Testis (tissue), 2 donors: Measurements from ENCODE around the gene TCP11L1.

ENCODE experiments used
- CTCF ChIP-seq, 3 experiments: fragments of 450-650 bp in 2 of 3; fragments of 200-600 bp in 1 of 3; sonication (generic) in 1 of 3; IDR thresholded peaks; one replicate each; pipeline ENCODE4 v1.5.1; 2016 to 2019; ENCODE audit warnings: antibody characterized with exemption in 3 of 3, mild to moderate bottlenecking in 2 of 3, moderate library complexity in 1 of 3
- POLR2A ChIP-seq: fragments of 450-650 bp; IDR thresholded peaks from one replicate; pipeline ENCODE4 v1.6.1; 2017; ENCODE audit warnings: antibody characterized with exemption, mild to moderate bottlenecking, moderate library complexity

DNA sequence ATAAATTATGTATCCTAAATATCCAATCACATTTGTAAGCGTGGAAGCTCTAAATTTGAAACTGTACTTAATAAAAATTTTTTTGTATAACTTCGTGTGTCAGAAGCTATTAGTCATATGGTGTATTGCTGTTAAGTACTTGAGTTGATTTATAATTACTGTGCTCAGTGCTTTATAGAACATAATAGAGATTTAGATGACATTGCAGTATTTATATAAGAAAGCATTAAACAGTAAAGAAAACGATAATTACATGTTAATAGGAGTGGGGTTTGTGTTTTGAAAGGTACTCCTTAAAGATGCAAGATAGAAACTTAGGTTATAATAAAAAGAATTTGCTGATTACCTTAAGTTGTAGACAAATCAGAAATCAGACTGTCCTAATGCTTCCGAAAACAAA is 5.9 kb upstream of the TCP11L1 start:
- TF ChIP-seq CTCF (IDR thresholded peaks at IDR 0.05) (no peak), POLR2A (no peak)
